ENCODE data around the gene SHISA8.

The SHISA8 gene

GRCh38 chr22:41913842-41914534 lies 886 bp downstream of the SHISA8 start:
- DNase-seq, result no peak

DNA sequence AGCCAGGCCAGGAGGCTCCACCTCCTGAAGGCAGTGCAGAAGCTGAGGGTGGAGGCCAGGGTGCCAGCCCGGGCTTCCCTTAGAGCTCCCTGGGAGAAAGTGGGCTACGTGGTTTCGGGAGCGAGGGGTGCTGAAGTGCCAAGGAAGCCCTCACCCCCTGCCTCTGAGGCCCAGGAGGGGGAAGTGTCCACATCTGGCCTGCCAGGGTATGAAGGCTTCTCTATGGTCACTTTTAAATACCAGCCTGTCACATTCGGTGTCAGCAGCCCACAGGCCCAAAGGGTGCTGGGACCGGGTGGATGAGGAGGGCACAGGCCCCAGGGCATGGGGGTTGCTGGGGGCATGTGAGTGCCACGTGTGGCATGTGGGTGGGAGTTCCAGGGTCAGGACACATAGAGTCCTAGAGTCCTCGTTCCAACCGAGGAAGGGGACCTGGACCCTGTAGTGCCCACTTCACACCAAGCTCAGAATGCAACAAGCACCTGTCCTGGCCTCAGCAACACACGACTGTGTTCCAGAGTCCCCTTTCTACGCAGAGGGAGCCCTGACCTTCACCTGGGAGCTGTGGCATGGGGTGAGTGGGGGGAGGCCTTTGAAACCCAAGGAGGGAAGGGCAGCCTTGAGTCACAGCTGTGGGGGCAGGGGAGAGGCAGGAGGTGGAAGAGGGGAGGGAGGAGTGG lies 1.7 kb downstream of the SHISA8 start:
- no peak for DNase-seq

DNA sequence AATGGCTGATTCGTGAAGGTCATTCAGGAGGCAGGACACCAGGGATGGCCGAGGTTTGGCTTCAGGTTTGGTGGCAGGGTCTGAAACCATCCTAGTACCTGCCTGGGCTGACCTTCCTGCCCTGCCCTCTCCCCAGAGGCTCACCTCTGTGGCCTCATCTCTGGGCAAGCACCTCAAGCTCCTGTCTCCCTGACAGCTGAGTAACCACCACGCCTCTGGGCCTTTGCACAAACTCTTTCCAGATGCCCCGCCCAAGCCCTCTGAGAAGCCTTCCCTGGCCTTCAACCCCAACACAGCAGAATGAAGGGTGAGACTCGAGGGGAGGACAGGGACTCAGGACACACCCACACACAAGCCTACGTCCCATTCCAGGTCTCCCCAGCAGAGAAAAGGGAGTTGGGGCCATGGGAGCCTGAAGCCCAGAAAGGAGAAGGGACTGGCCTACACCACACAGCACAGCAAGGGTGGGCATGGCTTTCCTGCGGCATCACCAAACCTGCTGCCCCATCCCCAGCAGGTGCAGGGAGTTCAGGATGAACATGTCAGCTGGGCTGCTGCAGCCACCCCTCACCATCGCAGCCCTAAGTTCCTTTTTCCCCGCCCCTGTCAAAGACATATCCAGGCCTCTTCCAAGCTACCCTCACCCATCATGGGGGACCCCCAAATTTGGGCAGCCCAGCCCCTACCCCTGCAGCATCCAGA lies 2.4 kb downstream of the SHISA8 start:
- no peak for DNase-seq

- DNase-seq, result no peak
Measured at GRCh38 chr22:41911001-41911611, 3.8 kb downstream of the SHISA8 start.

DNA sequence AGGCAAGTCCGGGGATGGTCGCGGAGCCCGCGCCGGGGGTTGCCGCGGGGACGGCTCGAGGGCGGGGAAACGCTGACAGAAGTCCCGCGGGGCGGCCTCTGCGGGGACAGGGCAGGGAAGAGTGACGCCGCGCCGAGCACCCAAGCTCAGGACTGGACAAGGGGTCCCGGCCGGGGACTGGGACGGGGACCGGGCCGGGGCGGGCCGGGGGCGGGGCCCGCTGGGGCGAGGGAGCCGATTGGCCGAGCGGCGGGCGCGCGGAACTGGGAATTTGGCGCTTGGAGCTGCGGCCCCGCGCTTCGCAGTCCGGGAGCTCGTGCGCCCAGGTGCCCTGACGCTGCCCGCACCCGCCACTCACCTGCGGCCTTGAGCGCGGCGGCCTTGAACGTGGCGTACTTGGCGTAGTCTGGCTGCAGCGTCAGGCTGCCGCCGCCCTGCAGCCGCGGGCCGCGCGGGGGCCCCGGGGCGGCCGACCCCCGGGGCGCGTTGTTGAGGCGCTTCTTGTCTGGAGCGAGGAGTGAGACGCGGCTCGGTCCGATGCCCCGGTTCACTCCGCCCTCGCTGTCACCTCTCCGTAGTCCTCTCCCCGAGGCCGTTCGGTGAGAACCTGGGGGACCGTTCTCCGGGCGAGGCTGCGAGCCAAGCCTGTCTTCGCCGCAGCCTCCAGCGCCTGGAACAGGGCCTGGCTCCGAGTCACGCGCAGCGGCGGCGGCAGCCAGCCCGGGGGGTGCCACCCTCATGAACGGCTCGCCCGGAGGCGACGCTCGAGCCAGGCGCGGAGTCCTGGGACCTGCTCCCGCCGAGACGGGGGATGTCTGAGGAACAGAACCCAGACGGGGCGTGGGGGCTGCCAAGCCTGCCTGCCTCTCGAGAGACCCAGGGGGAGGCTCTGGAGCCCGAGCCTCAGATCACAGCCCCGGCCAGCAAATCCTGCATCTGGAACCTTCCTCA lies 4.5 kb downstream of the SHISA8 start:
- DNase-seq, result no peak

DNA sequence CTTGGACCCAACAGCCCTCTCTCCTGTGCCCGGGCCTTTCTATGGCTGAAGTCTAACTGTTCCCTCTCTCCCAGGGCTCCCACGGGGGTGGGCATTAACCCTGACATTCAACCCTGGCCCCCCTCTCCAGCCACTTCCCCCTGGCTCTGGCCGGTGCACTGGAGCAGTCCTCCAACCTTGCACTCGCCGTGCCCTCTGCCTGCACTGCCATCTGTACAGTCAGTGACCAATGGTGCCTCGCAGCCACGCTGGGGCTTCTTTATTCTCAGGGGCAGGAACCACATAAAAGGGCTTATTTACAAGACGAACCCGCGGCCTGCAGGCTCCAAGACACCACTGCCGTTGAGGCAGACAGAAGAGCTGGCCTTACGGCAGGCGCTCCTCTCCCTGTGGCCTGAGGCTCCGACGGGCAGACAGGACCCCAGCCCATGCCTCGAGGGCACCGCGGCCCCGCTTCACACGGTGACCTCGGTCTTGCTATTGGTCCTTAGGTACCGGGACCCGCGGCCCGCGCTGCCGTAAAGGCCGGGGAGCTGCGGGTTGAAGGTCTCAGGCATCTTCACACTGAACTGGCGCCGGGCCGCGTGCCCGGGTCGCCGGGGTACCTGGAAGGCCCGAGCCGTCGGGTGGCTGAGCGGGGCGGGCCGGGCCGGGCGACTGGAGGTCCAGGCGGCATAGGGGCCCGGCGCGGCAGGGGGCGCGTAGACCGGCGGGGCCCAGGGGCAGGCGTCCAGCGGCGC lies 5.4 kb downstream of the SHISA8 start:
- no peak for DNase-seq

GRCh38 chr22:41908411-41909309 lies 6.2 kb downstream of the SHISA8 start:
- no peak for DNase-seq

GRCh38 chr22:41907436-41908401 lies 7.2 kb downstream of the SHISA8 start:
- DNase-seq, result no peak

GRCh38 chr22:41906822-41907221 lies 8.1 kb downstream of the SHISA8 start:
- DNase-seq, result no peak

DNA sequence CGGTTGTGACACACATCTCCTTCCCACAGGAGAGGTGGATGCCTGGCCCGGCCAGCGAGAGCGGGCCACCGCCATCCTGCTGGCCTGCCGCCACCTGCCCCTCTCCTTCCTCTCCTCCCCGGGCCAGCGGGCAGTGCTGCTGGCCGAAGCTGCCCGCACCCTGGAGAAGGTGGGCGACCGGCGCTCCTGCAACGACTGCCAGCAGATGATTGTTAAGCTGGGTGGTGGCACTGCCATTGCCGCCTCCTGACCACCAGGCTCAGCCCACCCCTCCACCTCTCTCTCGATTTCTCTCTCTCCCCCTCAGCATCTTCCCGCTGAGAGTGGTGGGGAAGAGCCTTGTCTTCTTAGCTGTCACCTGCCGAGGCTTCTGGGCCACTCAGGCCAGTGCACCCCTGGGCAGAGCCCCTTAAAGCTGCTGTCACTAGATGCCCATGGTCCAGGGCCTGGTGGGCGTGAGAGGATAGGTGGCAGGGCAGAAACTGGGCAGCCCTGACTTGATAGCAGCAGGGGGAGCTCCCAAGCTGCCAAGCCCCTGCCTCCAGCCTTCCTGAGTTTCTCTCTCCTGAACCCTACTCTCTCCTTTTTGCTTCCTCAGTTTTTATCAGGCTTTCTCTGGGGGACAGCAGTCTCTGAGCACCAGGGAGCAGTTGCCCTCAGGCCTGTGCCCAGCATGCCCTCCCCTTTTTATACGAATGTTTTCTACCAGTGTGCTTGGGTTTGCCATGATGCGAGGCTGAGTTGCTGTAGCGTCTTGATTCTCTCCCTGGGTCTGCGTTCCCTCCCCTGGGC lies 9.3 kb downstream of the SHISA8 start:
- no peak for DNase-seq

- no peak for DNase-seq
Measured at GRCh38 chr22:41904450-41905410, 10.1 kb downstream of the SHISA8 start.

DNA sequence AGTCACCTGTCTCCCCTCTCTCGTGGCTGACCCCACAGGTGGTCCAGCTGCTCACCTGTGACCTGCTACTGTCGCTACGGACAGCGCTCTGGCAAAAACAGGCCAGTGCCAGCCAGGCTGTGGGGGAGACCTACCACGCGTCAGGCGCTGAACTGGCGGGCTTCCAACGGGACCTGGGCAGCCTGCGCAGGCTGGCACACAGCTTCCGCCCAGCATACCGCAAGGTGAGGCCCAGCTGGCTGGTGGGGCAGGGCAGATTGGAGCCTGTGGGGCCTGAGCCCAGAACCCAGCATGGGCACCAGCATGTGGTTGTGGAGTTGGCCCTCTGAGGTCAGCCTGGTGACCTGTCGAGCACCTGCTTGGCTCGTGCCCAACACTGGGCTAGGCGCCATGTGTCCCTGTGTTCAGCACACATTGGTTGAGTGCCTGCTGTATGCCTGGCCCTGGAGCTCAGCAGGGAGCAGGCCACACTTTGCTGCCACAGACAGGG lies 11.9 kb downstream of the SHISA8 start:
- no peak for DNase-seq

GRCh38 chr22:41902016-41902415 lies 12.9 kb downstream of the SHISA8 start:
- no peak for DNase-seq

DNA sequence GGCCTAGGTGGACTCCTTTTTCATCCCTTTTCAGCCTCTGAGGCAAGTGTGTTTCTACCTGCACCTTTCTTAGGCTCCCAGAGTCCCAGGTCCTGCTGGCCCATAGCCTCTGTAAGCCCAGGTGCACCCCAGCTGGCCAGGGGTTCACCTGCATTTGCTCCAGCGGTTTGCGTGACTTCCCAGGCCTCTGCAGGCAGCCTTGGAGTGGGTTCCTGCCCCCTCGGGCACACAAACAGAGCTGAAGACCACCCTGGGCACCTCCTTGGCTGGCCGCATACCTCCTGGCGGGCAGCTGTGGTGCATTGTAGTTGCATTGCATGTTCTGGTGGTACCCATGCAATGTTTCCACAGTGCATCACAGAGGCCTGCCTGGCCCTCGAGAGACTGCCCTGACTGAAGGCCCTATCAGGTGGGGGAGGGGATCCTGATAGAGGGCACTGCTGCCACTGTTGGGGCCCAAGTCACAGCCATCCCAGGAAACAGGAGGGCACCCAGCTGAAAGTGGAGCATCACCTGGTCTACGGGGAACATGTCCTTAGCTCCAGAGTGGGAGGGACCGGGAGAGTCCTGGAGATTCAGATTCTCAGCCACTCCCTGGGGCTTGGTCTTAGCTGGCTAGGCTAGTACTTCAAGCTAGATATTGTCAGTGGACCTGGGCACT lies 14.1 kb downstream of the SHISA8 start:
- DNase-seq, result no peak

GRCh38 chr22:41899992-41900651 lies 14.8 kb downstream of the SHISA8 start:
- no peak for DNase-seq

DNA sequence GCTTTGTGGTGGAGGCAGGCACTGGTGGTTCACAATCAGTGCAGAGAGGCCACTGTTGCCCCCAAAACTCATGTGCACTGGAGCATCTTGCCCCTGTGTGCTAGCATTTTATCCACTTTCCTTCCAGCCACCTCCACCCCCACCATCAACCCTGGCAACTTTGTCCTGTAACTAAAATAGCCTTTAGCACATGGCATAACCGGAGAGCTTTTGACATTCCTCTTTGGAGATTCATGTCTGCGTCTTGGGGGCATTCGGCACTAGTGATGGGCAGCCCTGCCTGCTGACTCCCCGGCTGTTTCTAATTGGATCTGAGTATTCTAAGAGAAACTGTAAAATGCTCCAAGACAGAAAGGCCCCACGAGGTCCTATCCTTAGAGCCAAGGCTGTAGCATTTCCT lies 15.8 kb downstream of the SHISA8 start:
- no peak for DNase-seq

All from activated CD4-positive, alpha-beta T cell treated with anti-CD3 and anti-CD28 coated beads, Interleukin-2, Interleukin-6, amounts not matched to agents 100 ng/mL and 50 ng/mL, durations not matched to agents 16 hours and 8 hours (primary cell).